ENCODE data around the gene UGT1A4.

GRCh38 chr2:233789554-233789953 is 71.0 kb downstream of the UGT1A4 start:
- no peak for TF ChIP-seq CTCF (IDR thresholded peaks at IDR 0.05; ENCODE audit: extremely low read depth in 1 of 2, insufficient read depth in 1 of 2, low read depth in 1 of 2, low read length in 2 of 2)
- no peak for TF ChIP-seq EZH2 (IDR thresholded peaks at IDR 0.05; ENCODE audit: borderline replicate concordance, low read depth, low read length, severe bottlenecking)
- no peak for TF ChIP-seq MAX (IDR thresholded peaks at IDR 0.05; ENCODE audit: insufficient read depth, insufficient read length)
- TF ChIP-seq POLR2AphosphoS5 (IDR thresholded peaks at IDR 0.05; ENCODE audit: insufficient read depth, low read depth, low read length): no peak
- no peak for TF ChIP-seq JUN (IDR thresholded peaks at IDR 0.05; ENCODE audit: borderline replicate concordance, insufficient read depth, insufficient read length, low read depth)

Measured in endothelial cell of umbilical vein (primary cell).